G401 (cell line): Measurements from ENCODE around the gene BMS1. TPM values are rescaled to one million over a fixed set of nuclear protein-coding genes. Genes with fewer than 3 reads are reported as not detected.

Source experiments
- DNase-seq: peaks from one replicate; pipeline ENCODE4 v3.0.0-alpha.2; 2015; ENCODE audit warnings: low spot score
- in situ Hi-C: cut with HindIII; loops from 2 replicates; pipeline ENCODE4 v1.10.0; 2016; ENCODE audit warnings: low sequenced_read_pairs, mixed read lengths
- total RNA-seq: library from RNA; depleted of rRNA; stranded (reverse); fragments of >200 nt; shearing (Covaris generic); gene quantifications from 2 replicates; pipeline ENCODE4 v1.2.3, GENCODE V29; 2014; rRNA removed

Gene BMS1
- total RNA-seq, 1 experiment from 2014 or later, result 27.7 TPM

DNA sequence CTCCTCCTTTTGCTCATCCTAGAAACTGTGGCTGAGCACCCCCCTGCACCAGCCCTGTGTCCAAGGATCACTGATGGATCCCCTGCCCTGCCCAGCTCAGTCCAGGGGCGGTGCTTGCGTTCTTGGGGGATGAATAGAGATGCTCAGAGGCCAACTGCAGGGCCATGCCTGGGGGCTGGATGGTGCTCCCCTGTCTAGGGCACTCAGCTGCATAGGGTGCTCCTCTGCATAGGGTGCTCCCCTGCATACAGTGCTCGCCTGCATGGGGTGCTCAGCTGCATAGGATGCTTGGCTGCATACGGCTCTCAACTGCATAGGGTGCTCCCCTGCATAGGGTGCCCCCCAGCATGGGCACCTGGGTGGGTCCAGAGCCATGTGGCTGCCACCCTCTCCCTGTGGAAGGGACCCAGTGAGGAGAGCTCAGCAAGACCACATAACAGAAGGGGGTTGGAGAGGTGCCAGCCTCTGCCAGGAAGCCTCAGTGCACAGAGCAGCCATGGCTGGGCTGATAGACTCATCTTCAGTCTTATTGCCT, 95.0 kb downstream of the BMS1 start:
- DNase-seq, result no peak
- in situ Hi-C loops, result no loop called here

- in situ Hi-C loops, result no loop called here
- no peak for DNase-seq
These were observed 95.7 kb downstream of the BMS1 start for GRCh38 chr10:42878134-42878820.

DNA sequence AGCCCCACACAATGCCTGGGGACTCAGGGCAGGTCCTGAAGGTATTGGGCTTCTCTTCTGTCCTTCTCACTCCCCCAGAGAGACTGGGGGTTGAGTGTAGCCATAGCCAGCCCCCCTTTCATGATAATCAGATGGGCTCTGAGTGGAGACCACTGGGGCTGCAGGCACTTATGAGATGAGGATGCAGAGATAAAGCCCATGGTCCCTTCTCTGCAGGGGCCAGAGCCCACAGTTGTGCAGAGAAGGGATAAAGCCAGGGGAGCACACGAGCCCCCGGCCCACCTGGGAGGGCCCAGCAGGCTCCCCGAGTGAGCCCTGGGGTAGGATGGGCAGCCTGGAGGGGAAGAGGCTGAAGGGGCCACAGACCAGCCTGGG, 96.2 kb downstream of the BMS1 start:
- in situ Hi-C loops, result no loop called here
- DNase-seq, result no peak

GRCh38 chr10:42879380-42880254, 97.0 kb downstream of the BMS1 start:
- in situ Hi-C loops, result no loop called here
- DNase-seq, result no peak

- DNase-seq, result no peak
- in situ Hi-C loops, result no loop called here
These were observed 97.6 kb downstream of the BMS1 start for GRCh38 chr10:42880255-42880620.

- in situ Hi-C loops, result no loop called here
- DNase-seq, result no peak
These were observed 100.0 kb downstream of the BMS1 start for GRCh38 chr10:42882597-42882996.

Other genes with a start within 250 kb of the BMS1 start
- 17.6 and 24.8 TPM in 2 replicates for gene ZNF33B, start 144.2 kb upstream of the BMS1 start, total RNA-seq